Left hindlimb (tissue), 1 donor: Measurements from ENCODE around the gene FAM90A1.
"Not testable (repeated sequence)": the region's sequence is repeated elsewhere in the genome, so short reads cannot be mapped to it uniquely, and the experiment has no call there.

Experiments
- DNase-seq: peaks from one replicate; pipeline ENCODE4 v3.0.0-alpha.2; 2018

FAM90A1 gene

GRCh38 chr12:8226992-8227731 lies at the start of gene FAM90A1:
Gene FAM90A1, minus strand, starts transcription at chr12:8227618. Its CDS starts 2,786 bp downstream, at chr12:8224832.
- DNase-seq: not testable (repeated sequence)

GRCh38 chr12:8276397-8276796 lies 49.0 kb upstream of the FAM90A1 start:
- not testable (repeated sequence) for DNase-seq

GRCh38 chr12:8266706-8267105 lies 39.3 kb upstream of the FAM90A1 start:
- not testable (repeated sequence) for DNase-seq

- not testable (repeated sequence) for DNase-seq
These were observed 36.8 kb upstream of the FAM90A1 start for GRCh38 chr12:8264236-8264635.

GRCh38 chr12:8261111-8261554 lies 33.7 kb upstream of the FAM90A1 start:
- DNase-seq: not testable (repeated sequence)

GRCh38 chr12:8256356-8256755 lies 28.9 kb upstream of the FAM90A1 start:
- DNase-seq: not testable (repeated sequence)

GRCh38 chr12:8254705-8255104 lies 27.3 kb upstream of the FAM90A1 start:
- DNase-seq: not testable (repeated sequence)

GRCh38 chr12:8252056-8252818 lies 24.8 kb upstream of the FAM90A1 start:
- not testable (repeated sequence) for DNase-seq

GRCh38 chr12:8251616-8252015 lies 24.2 kb upstream of the FAM90A1 start:
- DNase-seq: not testable (repeated sequence)

- not testable (repeated sequence) for DNase-seq
These were observed 19.6 kb upstream of the FAM90A1 start for GRCh38 chr12:8246941-8247535.

GRCh38 chr12:8243682-8244161 lies 16.3 kb upstream of the FAM90A1 start:
- not testable (repeated sequence) for DNase-seq

- DNase-seq: peak; percentile 98
These were observed 15.7 kb upstream of the FAM90A1 start for GRCh38 chr12:8242880-8243681.

- not testable (repeated sequence) for DNase-seq
These were observed 15.1 kb upstream of the FAM90A1 start for GRCh38 chr12:8242622-8242879.

- not testable (repeated sequence) for DNase-seq
These were observed 14.7 kb upstream of the FAM90A1 start for GRCh38 chr12:8241917-8242621.

- DNase-seq: not testable (repeated sequence)
These were observed 13.1 kb upstream of the FAM90A1 start for GRCh38 chr12:8240340-8241114.

- DNase-seq: not testable (repeated sequence)
These were observed 9.6 kb upstream of the FAM90A1 start for GRCh38 chr12:8237031-8237430.

- DNase-seq: not testable (repeated sequence)
These were observed 8.1 kb upstream of the FAM90A1 start for GRCh38 chr12:8235316-8236157.

GRCh38 chr12:8234746-8235145 lies 7.3 kb upstream of the FAM90A1 start:
- DNase-seq: not testable (repeated sequence)

GRCh38 chr12:8233935-8234495 lies 6.6 kb upstream of the FAM90A1 start:
- DNase-seq: not testable (repeated sequence)
